Inflammatory macrophage treated with lipopolysaccharide for 4 hours (primary cell): ENCODE measurements around the gene ABCA2.
"Not testable (repeated sequence)": the region's sequence is repeated elsewhere in the genome, so short reads cannot be mapped to it uniquely, and the experiment has no call there.

Experiments used
- DNase-seq: peaks from one replicate; pipeline ENCODE4 v3.0.0-alpha.2; 2020

Gene ABCA2

DNA sequence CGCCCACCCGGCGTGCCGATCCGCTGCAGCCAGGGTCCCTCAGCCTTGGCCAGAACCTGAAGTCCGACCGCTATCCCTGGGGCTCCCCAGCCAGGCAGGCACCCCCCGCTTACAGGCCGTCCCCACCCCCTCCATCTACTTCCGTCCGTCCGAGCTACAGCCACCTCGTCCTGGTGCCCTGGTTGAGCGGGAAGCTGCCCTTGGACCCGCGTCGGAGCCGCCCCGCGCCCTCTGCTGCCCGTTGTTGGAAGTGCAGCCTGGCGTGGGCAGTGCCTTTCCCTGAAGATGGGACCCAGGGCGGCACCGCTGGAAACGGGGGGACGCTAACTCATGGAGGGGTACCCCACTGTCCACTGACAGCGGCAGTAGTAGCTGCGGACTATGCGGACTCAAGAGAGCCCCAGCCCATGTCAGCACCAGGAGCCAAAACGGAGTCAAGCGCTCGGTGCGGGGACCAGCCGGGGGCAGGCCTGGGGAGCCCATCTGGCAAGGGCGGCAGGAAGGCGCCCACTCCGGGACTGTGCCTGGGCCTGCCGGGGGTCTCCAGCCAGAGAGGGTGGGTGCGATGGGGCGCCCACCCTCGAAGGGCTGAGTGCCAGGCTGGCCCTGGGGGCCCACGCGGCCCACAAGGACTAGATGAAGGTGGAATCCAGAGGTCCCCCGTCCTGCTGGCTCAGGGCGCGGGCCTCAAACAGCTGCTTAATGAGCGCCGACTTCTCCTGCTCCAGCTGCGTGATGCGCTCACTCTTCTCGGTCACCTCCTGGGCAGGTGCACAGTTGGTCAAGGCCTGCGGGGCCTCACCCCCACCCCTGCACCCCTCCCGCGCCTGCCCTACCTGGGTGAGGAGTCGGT lies 36.2 kb upstream of the ABCA2 start:
- peak; percentile 50 for DNase-seq

DNA sequence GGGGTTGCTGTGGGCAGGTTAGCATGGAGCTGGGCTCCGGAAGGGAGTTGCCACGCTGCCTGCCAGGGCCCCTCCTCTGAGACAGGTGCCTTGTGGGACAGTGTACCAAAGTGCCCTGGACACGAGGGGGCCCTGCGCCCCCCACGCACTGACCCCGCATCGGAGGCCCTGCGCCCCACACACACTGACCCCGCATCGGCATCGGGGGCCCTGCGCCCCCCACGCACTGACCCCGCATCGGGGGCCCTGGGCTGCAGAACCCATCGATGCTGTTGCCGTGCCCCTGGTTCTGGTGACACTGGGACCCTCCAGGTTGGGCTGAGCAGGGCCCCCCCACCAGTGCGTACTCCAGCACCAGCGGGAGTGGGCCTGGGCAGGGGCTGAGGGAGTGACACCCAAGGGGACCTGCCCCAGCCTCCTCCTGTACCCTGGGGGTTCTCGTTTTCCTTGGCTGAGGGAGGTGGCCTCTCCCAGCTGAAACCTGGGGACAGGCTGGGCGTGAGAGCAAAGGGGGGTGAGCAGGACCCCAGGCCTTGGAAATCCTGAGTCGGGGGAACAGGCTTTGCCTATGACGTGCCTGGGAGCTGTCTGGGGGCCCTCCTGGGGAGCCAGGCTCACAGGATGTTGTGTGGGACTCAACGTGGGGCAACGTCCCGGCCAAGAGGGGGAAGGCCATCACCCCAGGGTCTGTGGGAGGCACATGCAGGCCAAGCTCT lies 35.4 kb upstream of the ABCA2 start:
- no peak for DNase-seq

DNA sequence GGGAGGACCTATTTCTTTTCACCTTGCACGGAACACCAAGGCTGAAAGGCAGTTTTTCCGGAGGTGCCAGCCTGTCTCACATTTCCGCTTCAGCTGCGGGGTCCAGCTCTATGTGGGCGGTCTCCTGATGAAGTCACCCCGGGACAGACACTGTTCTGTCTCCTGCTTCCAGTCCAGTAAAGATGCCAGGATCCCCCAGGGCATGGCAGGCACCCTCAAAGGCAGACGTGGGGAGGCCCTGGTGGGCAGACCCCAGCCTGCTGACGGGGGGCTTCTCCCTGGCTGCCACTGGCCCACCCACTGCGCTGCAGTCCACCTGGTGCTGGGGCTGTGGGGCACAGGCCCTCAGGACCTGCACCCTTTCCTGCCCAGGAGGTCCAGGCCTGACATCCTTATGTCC lies 34.8 kb upstream of the ABCA2 start:
- not testable (repeated sequence) for DNase-seq

DNA sequence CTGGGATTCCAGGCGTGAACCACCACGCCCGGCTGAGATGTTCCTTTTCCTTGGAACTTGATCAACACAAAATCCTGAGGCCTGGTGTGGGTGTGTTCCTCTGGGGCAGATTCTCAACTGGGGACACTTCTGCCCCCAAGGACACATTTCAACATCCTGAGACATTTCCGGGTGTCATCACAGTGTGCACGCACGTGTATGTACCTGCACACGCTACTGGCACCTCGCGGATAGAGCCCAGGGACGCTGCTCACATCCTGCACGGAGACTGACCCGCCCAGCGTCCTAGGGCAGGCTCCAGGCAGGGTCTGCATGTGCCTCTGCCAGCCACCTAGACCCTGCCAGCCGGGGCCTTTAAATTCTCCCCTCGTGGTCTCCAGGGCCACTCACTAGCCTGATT lies 34.3 kb upstream of the ABCA2 start:
- no peak for DNase-seq

DNA sequence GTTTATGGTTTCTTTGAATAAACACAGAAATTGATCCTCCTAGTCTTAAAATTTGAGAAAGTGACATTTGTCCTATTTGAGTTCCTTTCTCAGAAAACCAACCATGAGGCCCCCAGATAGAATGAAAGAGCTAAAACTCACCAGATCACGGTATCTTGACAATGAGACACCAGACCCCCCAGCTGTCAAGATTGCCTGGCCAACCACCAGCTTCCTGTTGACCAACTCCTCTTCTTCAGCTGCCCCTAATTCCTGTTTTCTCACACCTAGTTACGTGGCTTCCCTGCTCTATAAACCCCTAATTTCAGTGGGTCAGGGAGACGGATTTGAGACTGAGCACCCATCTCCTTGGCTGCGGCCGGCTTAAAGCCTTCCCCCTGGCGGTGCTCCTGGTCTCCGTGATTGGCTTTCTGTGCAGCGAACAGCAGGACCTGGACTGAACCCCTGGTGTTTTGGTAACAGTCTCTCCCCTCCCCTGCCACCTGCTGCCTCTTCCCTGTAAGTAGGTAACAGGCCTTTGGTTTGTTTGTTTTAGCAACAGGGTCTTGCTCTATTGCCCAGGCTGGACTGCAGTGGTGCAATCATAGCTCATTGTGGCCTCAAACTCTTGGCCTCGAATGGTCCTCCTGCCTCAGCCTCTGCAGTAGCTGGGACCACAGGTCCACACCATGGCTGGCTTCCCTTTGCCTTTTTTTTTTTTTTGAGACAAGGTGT lies 30.6 kb upstream of the ABCA2 start:
- DNase-seq: no peak

DNA sequence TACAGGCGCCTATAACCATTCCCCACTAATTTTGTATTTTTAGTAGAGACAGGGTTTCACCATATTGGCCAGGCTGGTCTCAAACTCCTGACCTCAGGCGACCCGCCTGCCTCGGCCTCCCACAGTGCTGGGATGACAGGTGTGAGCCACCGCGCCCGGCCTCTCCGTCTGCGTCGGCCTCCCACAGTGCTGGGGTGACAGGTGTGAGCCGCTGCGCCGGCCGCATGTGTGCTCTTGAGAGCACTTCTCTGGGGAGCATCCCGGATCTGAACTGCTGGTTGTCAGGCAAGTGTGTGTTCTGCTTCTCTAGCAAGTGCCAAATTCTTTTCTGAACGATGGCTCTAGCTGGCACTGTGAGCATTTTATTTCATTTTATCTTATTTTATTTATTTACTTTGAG lies 29.5 kb upstream of the ABCA2 start:
- no peak for DNase-seq

DNA sequence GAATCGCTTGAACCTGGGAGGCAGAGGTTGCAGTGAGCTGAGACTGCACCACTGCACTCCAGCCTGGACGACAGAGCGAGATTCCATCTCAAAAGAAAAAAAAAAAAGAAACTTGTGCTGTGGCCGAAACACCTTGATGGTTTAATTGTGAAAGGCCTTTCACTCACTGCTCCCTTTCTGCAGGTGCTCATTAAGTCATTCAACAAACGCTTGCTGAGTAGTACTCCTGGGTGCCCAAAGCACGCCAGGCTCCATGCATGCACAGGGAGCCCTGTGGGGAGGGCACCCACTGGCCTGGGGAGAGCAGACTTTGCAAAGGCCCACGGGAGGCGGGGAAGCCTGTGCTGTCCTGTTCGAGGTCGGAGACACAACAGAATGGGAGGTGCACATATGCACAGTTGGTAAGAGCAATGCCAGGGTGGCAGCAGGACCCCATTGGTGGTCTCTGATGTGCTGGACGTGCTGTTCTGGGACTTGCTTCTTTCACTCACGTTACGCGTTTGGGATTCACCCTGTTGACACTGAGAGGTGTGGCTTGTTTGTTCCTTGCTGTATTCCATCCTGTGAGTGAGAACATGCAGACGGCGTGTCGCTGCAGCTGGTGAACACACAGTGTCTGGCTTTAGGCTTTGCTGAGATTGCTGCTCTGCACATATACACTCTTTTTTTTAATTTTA lies 28.8 kb upstream of the ABCA2 start:
- no peak for DNase-seq

DNA sequence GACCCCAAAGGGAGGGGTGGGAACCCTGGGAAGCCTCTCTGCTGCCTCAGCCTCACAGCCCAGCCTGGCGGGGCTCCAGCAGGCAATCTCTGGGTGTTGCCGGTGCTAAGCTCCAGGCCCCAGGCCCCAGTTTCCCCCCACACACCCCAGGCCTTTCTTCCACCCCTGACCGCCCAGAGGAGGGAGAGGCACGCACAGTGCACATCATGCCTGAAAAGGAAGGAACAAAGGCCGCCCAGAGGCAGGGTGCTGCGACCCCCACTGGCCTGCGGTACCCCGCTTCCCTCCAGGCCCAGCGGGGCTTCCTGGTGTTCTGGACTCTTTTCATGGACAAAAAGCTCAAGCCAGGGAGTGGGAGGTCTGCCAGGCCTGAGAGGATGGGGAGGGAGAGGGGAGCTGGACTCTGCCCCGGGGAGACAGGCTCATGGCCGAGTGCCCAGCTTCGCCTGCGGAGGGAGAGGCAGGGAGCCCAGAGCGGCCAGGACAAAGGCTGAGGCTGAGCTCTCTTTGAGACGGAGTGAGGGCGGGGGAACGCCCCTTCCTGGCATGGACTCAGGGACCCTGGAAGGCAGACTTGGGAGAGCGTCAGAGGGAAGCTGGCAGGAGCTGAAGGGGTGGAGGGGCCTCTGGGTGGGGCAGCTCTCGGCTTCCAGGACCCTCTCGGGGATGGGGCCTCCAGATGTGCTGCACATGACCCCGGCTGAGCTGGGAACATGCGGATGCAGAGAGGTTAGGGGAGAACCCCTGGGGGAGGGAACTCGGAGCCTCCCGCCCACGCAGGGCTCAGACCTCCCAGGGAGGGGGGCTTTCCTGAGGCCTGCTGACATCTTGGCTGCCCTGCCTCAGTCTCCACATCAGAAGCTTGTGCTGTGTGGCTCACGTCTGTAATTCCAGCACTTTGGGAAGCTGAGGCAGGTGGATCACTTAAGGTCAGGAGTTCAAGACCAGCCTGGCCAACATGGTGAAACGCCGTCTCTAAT lies 27.6 kb upstream of the ABCA2 start:
- DNase-seq: no peak

DNA sequence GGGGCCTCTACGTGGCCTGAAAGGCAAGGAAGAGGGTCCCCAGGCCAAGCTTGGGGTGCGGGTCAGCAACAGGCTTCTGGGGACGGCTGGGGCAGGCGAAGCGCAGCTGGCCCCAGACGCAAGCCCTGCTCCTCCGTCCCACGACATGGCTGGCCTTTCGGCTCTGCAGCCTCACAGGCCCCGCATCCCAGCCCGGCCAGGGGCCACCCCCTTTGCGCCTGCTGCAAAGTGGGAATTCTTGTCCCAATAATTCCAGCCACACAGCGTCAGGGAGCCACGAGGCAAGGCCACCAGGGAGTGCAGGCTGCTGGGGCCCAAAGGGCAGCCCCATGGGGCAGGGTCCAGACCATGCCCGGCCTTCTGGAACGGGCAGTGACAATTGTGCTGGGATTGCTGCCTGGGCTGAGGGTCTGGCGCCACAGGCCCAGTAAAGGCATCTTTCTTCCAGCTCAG lies 26.9 kb upstream of the ABCA2 start:
- DNase-seq: no peak

DNA sequence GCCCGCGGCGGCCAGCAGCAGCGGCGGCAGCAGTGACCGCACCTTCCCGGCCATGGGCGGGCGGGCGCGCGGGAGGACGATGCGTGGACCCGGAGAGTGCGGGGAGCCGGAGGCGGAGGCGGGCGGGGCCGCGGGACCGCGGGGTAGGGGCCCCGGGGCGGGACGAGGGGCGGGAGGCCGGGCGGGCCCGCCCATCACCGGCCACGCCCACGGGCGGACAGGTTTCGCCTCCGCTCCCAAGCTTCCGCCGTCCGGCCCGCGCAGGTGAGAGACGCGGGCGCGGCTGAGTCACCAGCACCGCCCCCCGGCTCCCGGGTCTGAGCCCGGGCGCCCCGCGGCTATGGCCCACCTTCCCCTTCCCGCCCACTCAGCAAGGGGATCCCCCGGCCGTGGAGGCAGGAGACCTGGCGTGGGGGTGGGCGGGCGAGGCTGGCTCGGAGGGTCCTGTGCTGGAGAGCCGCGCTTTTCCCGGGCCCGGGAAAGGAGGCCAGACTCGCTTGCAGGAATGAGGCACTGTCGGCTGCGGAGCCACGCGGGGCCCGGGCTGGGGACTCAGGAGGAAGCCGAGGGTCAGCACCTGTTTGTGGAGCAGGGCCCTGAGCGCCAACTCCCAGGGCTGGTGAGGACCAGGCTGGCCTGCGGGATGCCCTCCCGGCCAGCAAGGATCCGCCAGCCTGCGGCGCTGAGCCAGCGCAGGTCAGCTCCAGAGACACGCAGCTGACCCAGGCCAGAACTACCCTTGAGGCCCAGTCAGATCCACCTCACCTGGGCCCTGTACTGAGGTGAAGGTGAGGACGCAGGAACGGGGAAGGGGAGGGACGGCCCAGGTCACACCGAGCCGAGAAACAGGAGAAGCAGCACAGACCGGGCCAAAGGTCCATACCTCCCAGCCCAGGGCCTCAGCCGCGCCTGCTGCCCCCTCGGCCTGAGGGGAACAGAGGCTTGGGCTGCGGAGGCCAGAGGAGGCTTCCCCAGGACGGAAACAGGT lies 26.2 kb upstream of the ABCA2 start, which contains the start of gene ENTPD2:
ENTPD2 (minus strand) TSS at position 118 of the 988 bp plus-strand sequence; CDS start at position 54, 64 bp downstream.
- no peak for DNase-seq

DNA sequence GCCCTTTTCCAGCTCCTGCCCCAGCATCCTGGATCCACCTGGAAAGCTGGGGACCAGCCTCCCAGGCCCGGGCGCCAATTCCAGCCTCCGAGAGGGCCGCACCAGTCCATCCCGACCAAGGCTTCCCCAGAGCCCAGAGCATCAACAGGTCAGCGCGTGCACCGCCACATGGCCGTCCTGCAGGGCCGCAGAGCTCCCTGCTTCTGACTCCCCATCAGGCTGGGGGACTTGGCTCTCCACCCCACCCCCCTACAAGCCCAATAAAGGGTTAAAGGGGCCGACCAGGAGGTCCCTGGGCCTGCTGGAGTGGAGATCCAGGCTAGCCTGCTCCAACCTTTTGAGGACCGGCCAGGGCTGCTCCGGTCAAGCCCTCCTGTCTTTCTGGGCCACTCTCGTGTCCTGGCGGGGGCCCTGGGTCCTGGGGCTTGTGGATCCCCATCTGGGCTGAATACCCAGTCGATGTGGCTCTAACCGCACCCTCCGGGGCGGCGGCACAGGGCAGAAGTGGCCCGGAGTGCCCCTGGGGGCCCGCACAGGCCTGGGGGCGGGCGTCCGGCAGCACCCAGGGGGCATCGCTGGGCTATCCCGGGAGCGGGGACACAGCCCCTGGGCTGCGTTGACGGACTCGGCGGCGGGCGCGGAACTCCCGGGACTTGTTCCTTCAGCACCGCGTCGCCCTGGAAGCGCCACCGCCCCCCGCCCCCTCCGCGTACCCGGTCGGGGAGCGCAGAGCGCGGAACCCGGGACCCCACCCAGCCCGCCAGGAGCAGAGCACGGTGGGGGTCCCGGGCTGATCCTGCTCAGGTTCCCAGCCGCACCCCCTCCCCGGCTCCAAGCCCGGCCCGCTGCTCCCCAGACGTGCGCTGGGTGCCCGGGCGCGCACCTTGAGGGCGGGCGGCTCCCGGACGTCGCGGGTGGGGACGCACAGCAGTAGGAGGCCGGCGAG lies 25.2 kb upstream of the ABCA2 start:
- no peak for DNase-seq

DNA sequence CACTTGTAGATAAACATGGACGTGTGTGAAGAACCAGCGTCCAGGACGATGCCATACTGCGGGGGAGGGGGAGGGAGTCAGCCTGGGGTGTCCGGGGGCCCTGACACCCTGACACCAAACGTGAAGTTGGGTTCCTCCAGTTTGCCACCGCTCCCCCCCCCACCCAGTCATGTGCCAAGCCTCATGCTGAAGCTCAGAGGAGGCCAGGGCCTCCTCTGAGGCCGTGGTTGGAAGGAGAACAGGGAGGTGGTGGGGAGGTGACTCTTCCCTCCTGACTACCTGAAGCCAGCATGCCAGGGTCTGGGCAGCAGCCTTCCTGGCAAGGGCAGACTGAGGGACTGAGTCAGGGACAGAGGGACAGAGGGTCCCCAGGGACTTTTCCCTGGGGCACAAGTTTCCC lies 24.3 kb upstream of the ABCA2 start:
- DNase-seq: no peak

DNA sequence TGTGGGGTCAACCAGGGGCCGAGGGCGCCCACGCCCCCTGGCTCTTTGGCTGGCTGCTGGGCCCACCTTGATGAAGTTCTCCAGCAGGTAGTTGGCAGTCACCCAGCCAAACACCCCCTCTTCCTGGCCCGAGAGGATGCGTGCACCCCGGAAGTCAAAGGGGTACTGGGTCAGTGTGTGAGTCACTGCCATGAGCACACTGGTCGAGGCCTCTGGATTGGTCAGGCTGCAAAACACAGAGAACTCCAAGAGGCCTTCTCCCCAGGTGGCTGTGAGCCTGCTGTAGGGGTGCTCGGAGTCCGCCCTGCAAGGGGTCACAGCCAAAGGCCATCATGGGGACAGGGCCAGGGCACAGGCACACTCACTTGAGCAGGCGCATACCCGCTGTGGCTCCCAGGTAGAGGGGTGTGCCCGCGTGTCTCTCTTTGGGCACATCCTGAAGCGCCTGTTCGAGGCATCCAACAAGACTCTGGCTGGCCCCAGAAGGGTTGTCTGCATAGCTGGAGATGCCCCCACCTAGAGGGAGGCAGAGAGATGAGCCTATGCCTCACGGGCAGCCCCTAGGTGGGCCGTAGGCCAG lies 23.2 kb upstream of the ABCA2 start:
- no peak for DNase-seq

DNA sequence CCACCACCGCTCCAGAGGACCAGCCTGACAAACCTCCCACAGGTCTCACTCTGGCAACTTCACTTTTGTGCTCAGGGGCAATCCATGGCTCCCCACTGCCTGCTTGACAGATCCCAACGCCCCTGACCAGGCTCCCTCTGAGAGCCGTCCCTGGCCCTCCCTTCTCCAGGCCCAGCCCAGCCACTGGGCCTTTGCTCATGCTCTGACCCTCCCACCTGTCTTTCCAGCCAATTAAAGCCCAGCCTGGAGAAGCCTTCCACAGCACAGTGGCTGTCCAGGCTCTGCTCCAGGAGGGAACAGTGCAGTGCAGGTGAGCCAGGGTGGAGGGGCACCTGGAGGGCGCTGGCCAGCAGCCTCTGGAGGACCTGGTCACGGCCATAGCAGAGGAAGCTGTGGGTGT lies 22.5 kb upstream of the ABCA2 start:
- no peak for DNase-seq

DNA sequence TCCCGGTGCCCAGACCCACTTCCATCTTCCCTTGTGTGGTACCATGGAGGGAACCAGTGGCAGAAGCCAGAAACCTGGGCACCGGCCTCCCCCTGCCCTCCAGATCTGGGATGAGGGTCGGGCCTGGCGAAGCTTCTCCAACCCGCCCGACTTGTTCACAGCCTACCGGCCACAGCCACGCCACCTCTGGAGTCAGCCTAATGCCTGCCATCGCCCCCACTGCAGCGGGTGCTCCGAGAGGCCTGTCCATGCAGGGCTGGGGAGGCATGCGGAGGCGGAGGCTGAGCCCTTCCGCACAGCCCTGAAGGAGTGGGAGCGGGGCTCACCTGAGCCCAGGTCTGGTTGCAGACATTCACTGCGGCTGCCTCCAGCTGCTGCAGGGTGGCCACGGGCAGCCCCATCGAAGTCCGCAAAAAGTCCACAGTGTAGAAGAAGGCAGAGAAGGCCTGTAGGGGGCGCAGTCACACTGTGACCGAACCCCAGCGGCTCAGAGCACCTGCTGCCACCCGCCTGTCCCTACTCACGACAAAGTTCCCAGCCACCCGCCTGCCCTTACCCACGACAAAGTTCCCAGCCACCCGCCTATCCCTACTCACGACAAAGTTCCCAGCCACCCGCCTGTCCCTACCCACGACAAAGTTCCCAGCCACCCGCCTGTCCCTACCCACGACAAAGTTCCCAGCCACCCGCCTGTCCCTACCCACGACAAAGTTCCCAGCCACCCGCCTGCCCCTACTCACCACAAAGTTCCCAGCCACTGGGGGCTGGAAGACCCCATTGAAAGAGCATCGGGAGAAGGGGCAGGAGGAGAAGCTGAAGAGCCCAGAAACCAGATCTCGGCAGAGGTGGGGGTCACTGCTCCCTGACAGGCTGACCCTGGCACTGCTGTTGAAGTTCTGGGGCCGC lies 21.8 kb upstream of the ABCA2 start:
- peak; percentile 38 for DNase-seq

DNA sequence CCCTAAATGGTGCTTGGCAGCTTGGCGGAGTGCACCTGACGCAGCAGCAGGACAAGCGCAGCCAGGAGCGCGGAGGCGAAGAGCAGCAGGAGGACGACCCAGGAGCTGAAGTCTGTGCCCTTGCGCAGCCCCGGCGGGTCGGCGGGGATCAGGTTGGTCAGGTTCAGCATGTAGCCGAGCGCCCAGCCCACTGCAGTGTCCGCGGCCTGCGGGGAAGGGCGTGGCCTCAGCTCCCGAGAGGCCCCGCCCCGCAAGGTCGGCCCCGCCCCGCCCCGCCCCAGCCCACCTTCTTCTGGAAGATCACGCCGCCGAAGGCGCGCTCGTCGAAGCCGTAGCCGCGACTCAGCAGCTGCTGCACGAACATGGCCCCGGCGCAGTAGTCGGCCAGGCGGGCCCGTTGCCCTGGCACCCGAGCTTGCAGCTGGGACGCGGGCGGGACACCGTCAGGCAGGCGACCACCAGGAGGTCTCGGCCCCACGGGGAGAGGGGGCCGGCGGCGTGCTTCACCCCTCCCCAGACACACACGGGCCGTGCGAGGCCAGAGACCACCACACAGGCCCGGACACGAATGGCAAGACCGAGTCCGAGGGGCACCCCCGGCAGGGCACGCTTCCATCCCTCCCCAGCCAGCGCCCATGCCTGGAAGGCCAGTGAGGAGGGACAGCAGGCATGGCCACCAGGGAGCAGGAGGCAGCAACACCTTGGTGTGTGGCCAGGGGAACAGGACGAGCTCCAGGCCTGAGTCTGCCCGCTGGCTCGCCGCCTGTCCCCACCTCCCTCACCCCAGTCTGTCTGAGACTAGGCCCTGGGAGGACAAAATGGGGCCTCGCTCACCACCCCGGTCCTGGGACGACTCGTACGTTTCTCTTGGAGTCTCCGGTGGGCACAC lies 20.9 kb upstream of the ABCA2 start:
- DNase-seq: no peak
